Immature natural killer cell (primary cell): ENCODE data around the gene MACROD2. TPM values are rescaled to one million over a fixed set of nuclear protein-coding genes. Genes with fewer than 3 reads are reported as not detected.

Source experiments
- DNase-seq, 3 donors: peaks; one replicate each; pipeline ENCODE4 v3.0.0; 2022; ENCODE audit warnings: mixed read lengths in 1 of 3
- H3K27ac Mint-ChIP-seq, 6 donors: one replicate each; pipeline ENCODE4 v1.8.0; 2020; ENCODE audit warnings: mixed read lengths in 6 of 6, mild to moderate bottlenecking in 5 of 6, inconsistent platforms in 4 of 6, moderate library complexity in 3 of 6
- H3K27me3 Mint-ChIP-seq, 3 donors: one replicate each; pipeline ENCODE4 v1.8.0; 2020 to 2021; ENCODE audit warnings: low read depth in 3 of 3, mild to moderate bottlenecking in 3 of 3, mixed read lengths in 3 of 3, moderate library complexity in 3 of 3, inconsistent platforms in 1 of 3
- H3K36me3 Mint-ChIP-seq, 3 donors: one replicate each; pipeline ENCODE4 v1.8.0; 2020; ENCODE audit warnings: mixed read lengths in 3 of 3, inconsistent platforms in 2 of 3, mild to moderate bottlenecking in 2 of 3
- H3K4me1 Mint-ChIP-seq, 2 donors: one replicate each; pipeline ENCODE4 v1.8.0; 2020; ENCODE audit warnings: inconsistent platforms in 2 of 2, mild to moderate bottlenecking in 2 of 2, mixed read lengths in 2 of 2, moderate library complexity in 1 of 2
- H3K4me3 Mint-ChIP-seq, 5 donors: one replicate each; pipeline ENCODE4 v1.8.0; 2020; ENCODE audit warnings: mild to moderate bottlenecking in 5 of 5, mixed read lengths in 5 of 5, inconsistent platforms in 3 of 5, moderate library complexity in 3 of 5
- H3K9me3 Mint-ChIP-seq, 6 donors: one replicate each; pipeline ENCODE4 v1.8.0; 2020; ENCODE audit warnings: mild to moderate bottlenecking in 6 of 6, mixed read lengths in 6 of 6, inconsistent platforms in 4 of 6, moderate library complexity in 3 of 6
- polyA plus RNA-seq, 3 donors: library from polyadenylated mRNA; unstranded; fragments of 300-500 nt; fragmentation: Illumina TruSeq; gene quantifications; one replicate each; pipeline ENCODE4 v1.2.3, GENCODE V29; 2021

The MACROD2 gene
- polyA plus RNA-seq, 3 donors from 2014 or later, result not detected

- peaks cover 7 to 57% (median 14%) of the 10 kb centered on the region in 6 donors for H3K9me3 Mint-ChIP-seq
- H3K4me1 Mint-ChIP-seq, result no peaks in the 10 kb centered on the region
- no peaks in the 10 kb centered on the region for H3K27me3 Mint-ChIP-seq
- no peaks in the 10 kb centered on the region for H3K36me3 Mint-ChIP-seq
- H3K27ac Mint-ChIP-seq, result no peak overlapping the region
- DNase-seq, result no peak
- H3K4me3 Mint-ChIP-seq, result no peak overlapping the region
These were observed 769.4 kb downstream of the MACROD2 start for GRCh38 chr20:14764511-14765369.

DNA sequence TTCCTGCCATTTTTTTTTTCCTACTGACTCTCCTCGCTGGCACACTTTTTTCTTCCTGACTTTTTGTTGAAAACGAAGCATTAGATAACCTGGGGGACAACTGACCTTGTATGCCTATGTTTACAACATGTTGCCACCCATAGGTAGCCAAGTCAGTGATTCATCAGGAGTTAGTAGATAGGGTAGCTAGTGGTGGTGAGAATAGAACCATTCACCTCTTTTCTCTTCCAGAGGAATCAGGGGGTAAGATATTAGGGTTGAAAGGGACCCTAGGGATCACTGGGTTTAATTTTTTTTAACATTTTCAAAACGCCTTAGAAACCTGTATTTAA, 770.0 kb downstream of the MACROD2 start:
- Mint-ChIP-seq H3K4me1 (no peaks in the 10 kb centered on the region), H3K4me3 (no peak overlapping the region), H3K27ac (no peak overlapping the region), H3K36me3 (no peaks in the 10 kb centered on the region), H3K9me3 (peaks cover 7 to 53% (median 12%) of the 10 kb centered on the region in 6 donors), H3K27me3 (no peaks in the 10 kb centered on the region)
- no peak for DNase-seq

GRCh38 chr20:14773486-14773885, 778.2 kb downstream of the MACROD2 start:
- no peak overlapping the region for H3K27ac Mint-ChIP-seq
- H3K4me3 Mint-ChIP-seq, result no peak overlapping the region
- H3K27me3 Mint-ChIP-seq, result no peaks in the 10 kb centered on the region
- H3K36me3 Mint-ChIP-seq, result peaks cover 0 to 4% (median 0%) of the 10 kb centered on the region in 3 donors
- no peak for DNase-seq
- H3K4me1 Mint-ChIP-seq, result no peaks in the 10 kb centered on the region
- peaks cover 1 to 54% (median 11%) of the 10 kb centered on the region in 6 donors for H3K9me3 Mint-ChIP-seq

DNA sequence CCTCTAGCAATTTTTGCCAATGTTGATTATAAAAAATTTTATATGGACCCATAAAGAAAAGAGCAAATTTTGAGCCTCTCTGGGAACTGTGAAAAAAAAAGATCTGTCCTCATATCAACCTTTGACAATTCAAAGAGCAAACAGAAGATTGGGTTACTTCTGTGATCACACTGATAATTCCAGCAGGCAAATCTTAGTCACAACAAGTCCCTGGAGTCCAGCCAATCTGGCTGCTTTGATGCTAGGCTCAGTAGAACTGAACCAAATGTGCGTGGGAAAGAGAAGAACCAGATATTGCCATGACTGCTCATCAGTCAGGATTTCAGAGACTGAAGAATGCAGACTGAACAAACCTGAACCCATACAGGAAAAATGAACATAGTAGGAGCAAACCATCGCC, 780.5 kb downstream of the MACROD2 start:
- Mint-ChIP-seq H3K27me3 (no peaks in the 10 kb centered on the region), H3K4me1 (no peaks in the 10 kb centered on the region), H3K27ac (no peak overlapping the region), H3K4me3 (no peak overlapping the region), H3K9me3 (peaks cover 5 to 44% (median 10%) of the 10 kb centered on the region in 6 donors), H3K36me3 (peaks cover 0 to 4% (median 0%) of the 10 kb centered on the region in 3 donors)
- no peak for DNase-seq

DNA sequence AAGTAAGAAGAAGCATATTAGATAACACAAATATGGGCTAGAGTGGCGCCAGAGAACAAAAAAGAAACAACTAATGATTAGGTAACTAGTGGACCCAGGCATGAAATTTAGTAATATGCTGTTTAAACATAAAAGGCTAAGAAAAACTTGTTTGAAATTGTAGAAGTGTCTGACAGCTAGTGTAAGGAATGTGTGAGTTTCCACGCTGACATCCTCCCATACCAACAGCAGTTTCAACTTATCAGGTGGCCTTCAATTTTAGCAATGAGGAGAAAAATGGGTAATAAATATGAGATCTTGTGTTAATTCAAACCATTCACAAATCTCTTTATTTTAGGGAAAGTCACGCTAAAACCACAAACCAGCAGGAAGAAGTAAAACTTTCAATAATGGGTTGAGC, 782.3 kb downstream of the MACROD2 start:
- Mint-ChIP-seq H3K9me3 (peaks cover 4 to 45% (median 12%) of the 10 kb centered on the region in 6 donors), H3K36me3 (peaks cover 0 to 4% (median 0%) of the 10 kb centered on the region in 3 donors), H3K4me1 (no peaks in the 10 kb centered on the region), H3K4me3 (no peak overlapping the region), H3K27ac (no peak overlapping the region), H3K27me3 (no peaks in the 10 kb centered on the region)
- DNase-seq, result no peak

- Mint-ChIP-seq H3K36me3 (peaks cover 0 to 4% (median 0%) of the 10 kb centered on the region in 3 donors), H3K27ac (no peak overlapping the region), H3K4me3 (no peak overlapping the region), H3K4me1 (no peaks in the 10 kb centered on the region), H3K27me3 (no peaks in the 10 kb centered on the region), H3K9me3 (peaks cover 6 to 47% (median 13%) of the 10 kb centered on the region in 6 donors)
- DNase-seq, result no peak
These were observed 782.8 kb downstream of the MACROD2 start for GRCh38 chr20:14778096-14778495.

DNA sequence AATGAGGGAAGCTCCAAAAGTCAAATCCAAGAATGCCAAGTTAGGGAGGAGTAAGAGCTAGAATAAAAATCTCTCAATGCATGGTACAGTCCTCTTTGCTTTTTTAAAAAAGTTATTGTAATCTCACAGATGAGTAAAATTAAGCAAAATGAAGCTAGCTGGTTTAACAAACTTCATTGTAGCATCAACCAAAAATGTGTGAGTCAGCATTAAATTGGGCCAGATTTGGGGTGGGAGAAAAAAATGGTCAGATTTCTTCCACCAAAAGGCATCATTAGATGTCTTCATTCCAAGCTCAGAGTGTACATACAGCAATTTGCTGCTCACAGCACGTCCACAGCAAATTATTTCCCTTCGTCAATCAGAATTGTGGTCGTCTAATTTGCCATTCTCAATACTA, 783.6 kb downstream of the MACROD2 start:
- DNase-seq, result no peak
- H3K36me3 Mint-ChIP-seq, result peaks cover 0 to 4% (median 0%) of the 10 kb centered on the region in 3 donors
- H3K27me3 Mint-ChIP-seq, result no peaks in the 10 kb centered on the region
- no peak overlapping the region for H3K4me3 Mint-ChIP-seq
- H3K9me3 Mint-ChIP-seq, result peaks cover 6 to 47% (median 13%) of the 10 kb centered on the region in 6 donors
- no peaks in the 10 kb centered on the region for H3K4me1 Mint-ChIP-seq
- H3K27ac Mint-ChIP-seq, result no peak overlapping the region

DNA sequence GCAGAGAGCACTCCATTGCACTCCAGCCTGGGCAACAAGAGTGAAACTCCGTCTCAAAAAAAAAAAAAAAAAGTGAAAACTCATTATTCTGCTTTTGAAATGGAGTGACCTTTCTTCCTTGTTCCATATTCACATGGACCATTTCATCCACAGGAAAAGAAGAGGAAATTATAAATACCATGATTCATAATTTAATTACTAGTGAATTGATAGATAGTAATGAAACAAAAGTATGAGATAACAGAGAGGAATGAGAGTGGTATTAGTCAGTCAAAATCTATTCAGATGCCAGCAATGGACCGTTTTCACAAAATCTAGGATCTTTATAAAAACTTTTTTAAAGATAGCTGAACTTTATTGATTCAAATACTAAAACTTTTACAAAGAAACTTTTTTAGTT, 785.2 kb downstream of the MACROD2 start:
- no peak overlapping the region for H3K4me3 Mint-ChIP-seq
- no peak overlapping the region for H3K27ac Mint-ChIP-seq
- H3K36me3 Mint-ChIP-seq, result peaks cover 0 to 4% (median 0%) of the 10 kb centered on the region in 3 donors
- peaks cover 6 to 54% (median 12%) of the 10 kb centered on the region in 6 donors for H3K9me3 Mint-ChIP-seq
- no peaks in the 10 kb centered on the region for H3K4me1 Mint-ChIP-seq
- no peak for DNase-seq
- no peaks in the 10 kb centered on the region for H3K27me3 Mint-ChIP-seq

- Mint-ChIP-seq H3K27ac (no peak overlapping the region), H3K27me3 (no peaks in the 10 kb centered on the region), H3K4me3 (no peak overlapping the region), H3K9me3 (peaks cover 7 to 54% (median 13%) of the 10 kb centered on the region in 6 donors), H3K4me1 (no peaks in the 10 kb centered on the region), H3K36me3 (peaks cover 0 to 4% (median 0%) of the 10 kb centered on the region in 3 donors)
- DNase-seq, result no peak
These were observed 787.4 kb downstream of the MACROD2 start for GRCh38 chr20:14782731-14783130.

- no peaks in the 10 kb centered on the region for H3K4me1 Mint-ChIP-seq
- peaks cover 7 to 45% (median 13%) of the 10 kb centered on the region in 6 donors for H3K9me3 Mint-ChIP-seq
These were observed 788.5 kb downstream of the MACROD2 start for GRCh38 chr20:14783766-14784165.

GRCh38 chr20:14785065-14785743, 789.9 kb downstream of the MACROD2 start:
- peaks cover 7 to 45% (median 13%) of the 10 kb centered on the region in 6 donors for H3K9me3 Mint-ChIP-seq
- H3K27ac Mint-ChIP-seq, result no peak overlapping the region
- no peak for DNase-seq
- H3K36me3 Mint-ChIP-seq, result no peaks in the 10 kb centered on the region
- H3K4me3 Mint-ChIP-seq, result no peak overlapping the region
- no peaks in the 10 kb centered on the region for H3K27me3 Mint-ChIP-seq
- no peaks in the 10 kb centered on the region for H3K4me1 Mint-ChIP-seq

More at GRCh38 chr20:14783766-14784165, 788.5 kb downstream of the MACROD2 start:
- Mint-ChIP-seq H3K4me3 (no peak overlapping the region), H3K27ac (no peak overlapping the region), H3K27me3 (no peaks in the 10 kb centered on the region), H3K36me3 (no peaks in the 10 kb centered on the region)
- no peak for DNase-seq

GRCh38 chr20:14790190-14790589, 794.9 kb downstream of the MACROD2 start:
- Mint-ChIP-seq H3K36me3 (no peaks in the 10 kb centered on the region), H3K4me3 (no peak overlapping the region), H3K27me3 (no peaks in the 10 kb centered on the region), H3K27ac (no peak overlapping the region), H3K4me1 (no peaks in the 10 kb centered on the region), H3K9me3 (peaks cover 4 to 46% (median 16%) of the 10 kb centered on the region in 6 donors)
- DNase-seq, result no peak

- no peak for DNase-seq
- Mint-ChIP-seq H3K9me3 (peaks cover 5 to 43% (median 17%) of the 10 kb centered on the region in 6 donors), H3K36me3 (no peaks in the 10 kb centered on the region), H3K27ac (no peak overlapping the region), H3K27me3 (no peaks in the 10 kb centered on the region), H3K4me1 (no peaks in the 10 kb centered on the region), H3K4me3 (no peak overlapping the region)
These were observed 795.7 kb downstream of the MACROD2 start for GRCh38 chr20:14790771-14791620.
